Activated T-cell treated with anti-CD3 and anti-CD28 coated beads, Interleukin-2, amount 50 U/mL, for 72 hours (primary cell): ENCODE results near the gene KAT2A. TPM values are rescaled to one million over a fixed set of nuclear protein-coding genes. Genes with fewer than 3 reads are reported as not detected.
A peak's percentile ranks its signal among the peaks of the same experiment; 100 is the strongest.

Experiments
- ATAC-seq, 2 donors: fragments of 150-1000 bp; cut with Tn5 transposase; replicated peaks in 1 of 2; 2 replicates each; pipeline ENCODE4 v1.10.0; 2021; ENCODE audit warnings: moderate library complexity in 2 of 2, mild to moderate bottlenecking in 1 of 2
- DNase-seq, 2 donors: peaks; one replicate each; pipeline ENCODE4 v3.0.0; 2021 to 2022; ENCODE audit warnings: mixed read lengths in 1 of 2
- H3K27ac Mint-ChIP-seq: one replicate; pipeline ENCODE4 v1.8.0; 2022; ENCODE audit warnings: mild to moderate bottlenecking, moderate library complexity, mixed read lengths
- H3K27me3 Mint-ChIP-seq: one replicate; pipeline ENCODE4 v1.8.0; 2022; ENCODE audit warnings: low read depth, mixed read lengths
- H3K36me3 Mint-ChIP-seq, 2 donors: one replicate each; pipeline ENCODE4 v1.8.0; 2022; ENCODE audit warnings: mixed read lengths in 2 of 2, mild to moderate bottlenecking in 1 of 2; ENCODE audit not compliant: insufficient read depth in 2 of 2
- H3K4me1 Mint-ChIP-seq: one replicate; pipeline ENCODE4 v1.8.0; 2022; ENCODE audit warnings: low read depth, mixed read lengths
- H3K4me3 Mint-ChIP-seq, 2 donors: one replicate each; pipeline ENCODE4 v1.8.0; 2022; ENCODE audit warnings: mild to moderate bottlenecking in 2 of 2, mixed read lengths in 2 of 2, moderate library complexity in 2 of 2
- H3K9me3 Mint-ChIP-seq, 2 donors: one replicate each; pipeline ENCODE4 v1.8.0; 2022; ENCODE audit warnings: mixed read lengths in 2 of 2
- total RNA-seq, 2 donors: library from RNA; stranded (reverse); gene quantifications; one replicate each; pipeline ENCODE4 v1.2.3, GENCODE V29; 2022

Gene KAT2A
- total RNA-seq, 2 donors from 2014 or later = 33.3 to 41.4 TPM

DNA sequence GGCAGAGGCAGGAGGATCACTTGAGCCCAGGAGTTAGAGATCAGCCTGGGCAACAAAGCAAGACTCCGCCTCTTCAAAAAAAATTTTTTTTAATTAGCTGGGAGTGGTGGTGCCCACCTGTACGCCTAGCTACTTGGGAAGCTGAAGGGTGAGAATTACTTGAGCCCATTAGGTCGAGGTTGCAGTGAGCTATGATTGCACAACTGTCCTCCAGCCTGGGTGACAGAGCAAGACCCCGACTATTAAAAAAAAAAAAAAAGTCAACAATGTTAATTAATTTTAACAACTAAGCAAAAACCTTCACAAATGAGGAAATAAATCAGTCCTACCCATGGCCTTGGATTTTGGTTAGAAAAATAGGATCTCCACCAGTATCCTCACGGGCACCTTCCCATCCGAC, 14.0 kb downstream of the KAT2A start:
- peaks cover 22% of the 10 kb centered on the region for H3K4me1 Mint-ChIP-seq
- no peak overlapping the region for H3K27ac Mint-ChIP-seq
- ATAC-seq = no peak
- no peaks in the 10 kb centered on the region for H3K36me3 Mint-ChIP-seq
- peak overlapping the region in 1 of 2 donors; percentile 74 for H3K4me3 Mint-ChIP-seq
- no peaks in the 10 kb centered on the region for H3K9me3 Mint-ChIP-seq
- no peak for DNase-seq
- H3K27me3 Mint-ChIP-seq = no peaks in the 10 kb centered on the region

DNA sequence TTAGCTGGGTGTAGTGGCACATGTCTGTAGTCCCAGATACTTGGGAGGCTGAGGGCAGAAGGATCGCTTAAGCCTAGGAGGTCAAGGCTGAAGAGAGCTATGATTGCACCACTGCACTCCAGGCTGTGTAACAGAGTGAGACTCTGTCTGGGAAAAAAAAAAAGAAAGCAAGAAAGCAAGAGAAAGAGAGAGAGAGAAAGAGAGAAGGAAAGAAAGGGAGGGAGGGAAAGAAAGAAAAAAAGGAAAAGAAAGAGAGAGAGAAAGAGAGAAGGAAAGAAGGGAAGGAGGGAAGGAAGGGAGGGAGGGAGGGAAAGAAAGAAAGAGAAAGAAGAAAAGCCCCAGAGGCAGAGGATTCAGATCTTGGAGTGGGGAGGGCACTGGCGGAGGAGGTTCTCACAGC, 15.2 kb downstream of the KAT2A start:
- DNase-seq = no peak
- H3K27me3 Mint-ChIP-seq = no peaks in the 10 kb centered on the region
- peaks cover 16% of the 10 kb centered on the region for H3K4me1 Mint-ChIP-seq
- H3K36me3 Mint-ChIP-seq = no peaks in the 10 kb centered on the region
- H3K9me3 Mint-ChIP-seq = no peaks in the 10 kb centered on the region
- ATAC-seq = no peak
- no peak overlapping the region for H3K27ac Mint-ChIP-seq
- H3K4me3 Mint-ChIP-seq = peak overlapping the region in 1 of 2 donors; percentile 20

DNA sequence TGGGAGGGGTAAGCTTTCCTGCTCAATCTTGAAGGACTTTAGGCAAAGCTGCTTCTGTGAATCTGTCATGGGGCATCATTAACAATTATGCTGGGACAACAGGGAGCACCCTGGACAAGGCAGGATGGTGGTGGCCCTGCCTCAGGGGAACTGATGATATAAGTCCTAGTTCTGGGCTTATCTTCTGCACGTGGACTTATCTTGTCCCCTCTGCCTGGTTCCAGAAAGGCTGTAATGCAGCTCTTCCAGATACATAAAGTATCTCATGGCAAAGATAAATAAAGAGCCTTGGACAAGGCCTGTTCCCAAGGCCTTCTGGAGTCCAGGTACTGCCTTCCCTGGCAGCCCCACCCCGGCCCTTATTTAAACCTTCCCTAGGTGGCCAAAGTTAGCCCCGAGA, 16.9 kb downstream of the KAT2A start:
- no peak for DNase-seq
- H3K27me3 Mint-ChIP-seq = no peaks in the 10 kb centered on the region
- H3K27ac Mint-ChIP-seq = no peak overlapping the region
- ATAC-seq = no peak
- H3K4me3 Mint-ChIP-seq = no peak overlapping the region
- peaks cover 9% of the 10 kb centered on the region for H3K4me1 Mint-ChIP-seq
- H3K9me3 Mint-ChIP-seq = no peaks in the 10 kb centered on the region
- no peaks in the 10 kb centered on the region for H3K36me3 Mint-ChIP-seq

DNA sequence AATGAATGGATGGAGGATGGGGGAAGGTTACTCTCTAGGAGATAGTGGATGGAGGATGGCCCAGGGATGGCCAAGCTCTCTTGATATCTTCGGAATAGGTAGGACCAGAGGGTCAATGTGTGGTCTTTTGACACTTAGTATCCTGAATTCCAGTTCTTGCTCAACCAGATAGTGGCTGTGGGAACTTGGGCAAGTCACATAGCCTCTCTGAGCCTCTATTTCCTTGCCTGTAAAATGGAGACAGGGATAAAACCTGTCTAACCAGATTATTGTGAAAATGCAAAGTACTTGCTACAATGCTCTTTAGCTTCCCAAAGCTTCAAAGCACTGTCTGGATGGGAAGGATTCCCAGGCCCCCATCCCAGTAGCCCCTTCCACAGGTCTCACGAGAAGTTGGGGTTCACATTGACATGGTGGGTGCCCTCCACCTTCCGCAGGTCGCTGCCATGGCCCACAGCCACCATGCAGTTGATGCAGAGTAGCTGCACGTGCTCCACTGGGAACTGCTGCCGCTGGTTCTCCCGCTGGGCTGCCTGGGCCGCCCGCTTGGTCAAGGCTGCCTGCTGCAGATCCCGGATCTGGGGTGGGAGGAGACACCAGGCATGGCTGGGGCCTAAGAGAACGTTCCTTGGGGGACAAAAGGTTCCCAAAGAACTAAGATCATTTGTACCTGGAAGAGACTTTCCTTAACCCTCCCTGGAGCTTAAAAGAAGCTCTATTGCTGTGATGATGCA, 17.8 kb downstream of the KAT2A start:
- Mint-ChIP-seq H3K4me3 (no peak overlapping the region), H3K4me1 (peaks cover 9% of the 10 kb centered on the region), H3K27me3 (no peaks in the 10 kb centered on the region), H3K36me3 (no peaks in the 10 kb centered on the region), H3K9me3 (no peaks in the 10 kb centered on the region), H3K27ac (no peak overlapping the region)
- DNase-seq = no peak
- ATAC-seq = no peak

DNA sequence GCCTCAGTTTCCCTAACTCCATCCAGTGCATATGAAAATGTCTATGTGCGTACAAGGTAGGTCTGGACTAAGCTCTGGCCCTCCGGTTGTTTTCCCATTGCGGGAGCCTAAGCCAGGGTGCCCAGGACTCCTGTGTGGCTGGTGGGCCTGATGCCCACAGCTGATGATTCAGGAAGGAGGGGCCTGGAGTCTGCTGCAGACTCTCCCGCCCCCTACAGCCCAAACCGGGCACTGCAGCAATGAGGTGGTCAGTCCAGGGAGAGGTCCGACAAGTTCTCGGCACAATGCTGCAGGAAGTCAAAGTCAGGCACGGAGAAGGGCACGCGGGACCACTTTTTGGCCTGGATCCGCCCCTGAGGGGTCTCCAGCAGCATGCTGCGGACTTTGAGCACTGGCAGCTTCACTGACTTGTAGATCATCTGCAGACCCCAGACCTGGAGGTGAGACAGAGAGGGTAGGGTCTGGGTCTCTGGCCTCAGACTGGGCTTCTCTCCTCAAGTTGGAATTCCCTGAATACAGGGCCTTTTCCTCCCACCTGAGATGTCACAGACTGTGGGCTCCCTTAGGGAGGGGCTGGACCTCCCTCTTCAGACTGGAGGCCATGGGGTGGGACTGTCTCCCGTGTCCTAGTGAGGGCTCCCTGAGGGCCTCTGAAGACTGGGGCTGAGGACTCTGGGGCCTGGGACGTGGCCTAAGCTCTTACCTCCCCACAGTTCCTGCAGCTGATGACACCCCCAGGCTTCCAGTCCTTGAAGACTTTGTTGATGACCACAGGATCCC, 19.5 kb downstream of the KAT2A start:
- Mint-ChIP-seq H3K27me3 (peaks cover 15% of the 10 kb centered on the region), H3K4me1 (peaks cover 10% of the 10 kb centered on the region), H3K36me3 (no peaks in the 10 kb centered on the region), H3K9me3 (no peaks in the 10 kb centered on the region), H3K4me3 (no peak overlapping the region), H3K27ac (no peak overlapping the region)
- ATAC-seq = peak; percentile 79 to 82
- DNase-seq = peak; percentile 82 to 88

DNA sequence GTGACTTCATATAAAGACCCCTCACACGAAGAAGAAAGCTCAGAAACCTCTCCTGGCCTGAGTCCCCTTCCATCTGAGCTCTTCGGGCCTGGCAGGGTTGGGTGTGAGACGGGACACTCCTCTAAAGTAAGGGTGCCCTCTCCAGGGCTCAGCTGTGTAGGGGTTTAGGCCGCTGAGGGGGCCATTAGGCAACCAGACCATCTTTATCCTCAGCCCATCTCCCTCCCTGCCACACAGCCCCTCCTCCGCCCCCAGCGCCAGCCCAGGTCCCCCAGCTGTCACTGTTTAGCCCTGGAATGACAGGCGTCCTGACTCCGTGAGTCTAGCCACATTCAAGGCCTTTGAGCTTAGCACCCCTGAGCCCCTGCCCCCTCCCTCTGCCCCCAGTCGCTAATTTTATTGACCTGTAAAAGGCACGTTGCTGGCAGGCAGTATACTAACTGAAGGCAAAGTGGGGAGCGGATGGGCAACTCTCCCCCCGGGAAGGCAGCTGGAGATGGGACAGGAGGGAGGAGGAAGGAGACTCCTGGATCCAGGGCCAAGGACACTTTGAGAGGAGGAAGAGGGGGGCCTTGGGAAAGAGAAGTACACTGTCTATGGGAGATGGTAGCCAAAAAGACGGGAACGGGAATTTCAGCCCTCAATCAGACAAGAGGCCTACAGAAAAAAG, 22.3 kb downstream of the KAT2A start:
- Mint-ChIP-seq H3K27me3 (peaks cover 22% of the 10 kb centered on the region), H3K9me3 (no peaks in the 10 kb centered on the region), H3K4me1 (peaks cover 10% of the 10 kb centered on the region), H3K36me3 (no peaks in the 10 kb centered on the region), H3K4me3 (no peak overlapping the region), H3K27ac (no peak overlapping the region)
- DNase-seq (no peak), ATAC-seq (peak; percentile 10 to 18)

DNA sequence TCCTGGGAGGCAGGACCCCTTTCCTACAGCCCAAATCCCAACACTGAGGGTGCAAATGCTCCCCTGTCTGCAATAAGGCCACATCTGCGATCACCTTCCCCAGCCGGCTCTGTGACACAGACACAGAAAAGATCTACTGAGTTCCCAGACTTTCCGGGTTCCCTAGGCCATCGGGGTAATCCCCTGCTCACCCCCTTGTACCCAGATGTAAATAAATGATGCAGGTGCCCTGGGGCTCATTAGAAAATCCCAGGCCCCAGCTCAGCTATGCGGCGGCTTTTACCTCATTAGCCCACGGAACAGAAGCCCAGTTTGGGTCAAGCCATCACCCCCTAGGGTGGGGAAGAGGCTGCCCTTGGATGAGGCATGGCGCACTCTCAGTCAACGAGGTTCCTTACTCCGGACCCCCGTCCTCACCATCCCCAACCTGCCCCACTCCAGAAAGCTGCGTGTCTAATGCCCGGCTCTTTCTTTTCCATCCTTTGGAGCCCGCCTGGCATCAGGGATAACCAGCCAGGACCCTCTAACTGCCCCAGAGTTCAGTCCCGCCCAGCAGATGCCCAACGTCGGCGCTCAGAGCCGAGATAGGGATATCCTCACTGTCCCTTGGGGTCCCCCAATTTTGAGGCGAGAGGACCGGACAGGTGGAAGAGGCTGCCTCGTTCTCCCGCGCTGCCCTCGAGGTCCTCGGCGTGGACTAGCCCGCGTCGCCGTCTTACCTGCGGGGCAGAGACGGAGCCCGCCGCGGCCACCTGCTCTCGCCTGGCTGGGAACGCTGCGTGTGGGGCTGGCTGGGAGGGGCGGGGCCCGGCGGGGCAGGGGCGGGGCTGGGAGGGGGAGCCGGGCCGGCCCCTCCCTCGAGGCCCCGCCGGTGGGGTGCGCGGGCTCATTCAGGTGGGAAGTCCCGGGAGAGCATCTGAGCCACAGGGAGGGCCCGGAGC, 23.2 kb downstream of the KAT2A start, which contains the start of gene ZNF385C:
Gene ZNF385C (minus strand): TSS at position 783 of the 941 bp plus-strand sequence. CDS start 35,417 bp downstream, outside the sequence.
- no peaks in the 10 kb centered on the region for H3K36me3 Mint-ChIP-seq
- H3K27me3 Mint-ChIP-seq = peaks cover 22% of the 10 kb centered on the region
- no peak within 1 kb of the TSS for H3K27ac Mint-ChIP-seq
- H3K4me1 Mint-ChIP-seq = peaks cover 10% of the 10 kb centered on the region
- peak within 1 kb of the TSS; percentile 61 to 63 for H3K4me3 Mint-ChIP-seq
- DNase-seq (peak in 1 of 2 donors; percentile 45), ATAC-seq (peak; percentile 72 to 73)
- no peaks in the 10 kb centered on the region for H3K9me3 Mint-ChIP-seq

DNA sequence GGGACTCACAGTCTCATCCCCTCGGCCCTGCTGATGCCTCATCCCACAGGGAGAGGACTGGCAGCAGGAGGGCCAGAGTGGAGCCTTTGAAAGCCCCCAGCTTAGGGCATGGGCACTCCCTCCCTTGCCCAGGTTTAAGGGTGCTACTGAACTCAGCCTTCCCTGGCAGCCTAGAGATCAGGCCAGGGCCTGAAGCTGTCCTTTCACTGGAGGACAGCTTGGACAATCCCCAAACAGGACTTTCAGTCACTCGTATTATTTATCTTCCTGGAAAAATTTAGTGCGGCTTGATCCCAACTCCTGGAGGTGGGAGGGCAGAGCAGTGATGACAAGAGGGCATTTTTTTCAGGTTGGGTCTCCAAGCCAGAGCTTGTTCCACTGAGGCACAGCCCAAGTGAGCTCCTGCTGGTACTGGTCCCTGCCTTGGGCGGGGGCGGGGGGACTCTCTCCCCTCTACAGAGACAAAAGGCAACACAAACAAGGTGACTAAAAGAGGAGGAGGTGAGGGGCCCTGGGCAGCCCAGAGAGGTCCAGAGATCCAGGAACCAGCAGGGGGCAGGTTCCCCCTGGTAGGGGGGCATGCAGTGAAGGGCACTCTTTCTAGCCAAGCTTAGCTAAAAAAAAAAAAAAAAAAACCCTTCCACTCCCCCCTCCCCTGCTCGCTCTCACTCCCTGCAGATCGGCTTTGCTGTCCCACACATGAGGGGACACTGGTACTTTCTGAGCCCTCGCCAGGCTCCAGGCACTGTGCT, 24.6 kb downstream of the KAT2A start:
- H3K4me1 Mint-ChIP-seq = peaks cover 10% of the 10 kb centered on the region
- no peak for DNase-seq
- no peak overlapping the region for H3K4me3 Mint-ChIP-seq
- ATAC-seq = no peak
- H3K9me3 Mint-ChIP-seq = no peaks in the 10 kb centered on the region
- peaks cover 22% of the 10 kb centered on the region for H3K27me3 Mint-ChIP-seq
- H3K27ac Mint-ChIP-seq = no peak overlapping the region
- no peaks in the 10 kb centered on the region for H3K36me3 Mint-ChIP-seq

DNA sequence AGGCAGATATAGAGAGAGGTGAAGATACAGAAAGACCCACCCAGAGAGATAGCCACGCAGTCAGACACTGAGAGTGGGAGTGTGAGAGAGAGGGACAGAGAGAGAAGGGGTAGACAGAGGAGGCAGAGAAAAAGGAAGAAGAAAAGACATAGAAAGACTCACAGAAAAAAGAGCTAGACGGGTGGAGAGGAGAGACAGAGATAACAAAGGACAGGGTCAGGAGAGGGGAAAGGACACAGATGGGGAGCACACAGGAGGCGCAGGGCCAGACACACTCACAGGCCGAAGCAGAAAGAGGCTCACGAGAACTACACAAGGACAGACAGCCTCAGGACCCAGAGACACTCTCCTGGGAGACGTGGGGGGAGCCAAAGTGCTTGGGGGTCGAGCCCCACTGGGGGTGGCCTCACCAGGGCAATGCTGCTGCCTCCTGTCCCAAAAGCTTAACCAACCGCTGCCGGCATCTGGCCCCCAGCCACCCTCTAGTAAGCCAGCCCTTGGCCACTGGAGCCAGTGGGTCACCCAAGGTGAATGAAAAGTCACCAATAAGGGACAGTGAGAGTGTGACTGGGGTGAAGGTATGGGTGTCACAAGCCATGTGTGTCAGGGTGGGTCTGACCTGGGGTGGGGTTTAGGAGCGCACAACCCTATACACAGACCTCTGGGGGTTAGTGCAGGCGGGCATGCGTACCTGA, 26.6 kb downstream of the KAT2A start:
- Mint-ChIP-seq H3K36me3 (no peaks in the 10 kb centered on the region), H3K4me1 (peaks cover 10% of the 10 kb centered on the region), H3K4me3 (no peak overlapping the region), H3K9me3 (no peaks in the 10 kb centered on the region), H3K27me3 (peaks cover 24% of the 10 kb centered on the region), H3K27ac (no peak overlapping the region)
- no peak for ATAC-seq
- DNase-seq = no peak

DNA sequence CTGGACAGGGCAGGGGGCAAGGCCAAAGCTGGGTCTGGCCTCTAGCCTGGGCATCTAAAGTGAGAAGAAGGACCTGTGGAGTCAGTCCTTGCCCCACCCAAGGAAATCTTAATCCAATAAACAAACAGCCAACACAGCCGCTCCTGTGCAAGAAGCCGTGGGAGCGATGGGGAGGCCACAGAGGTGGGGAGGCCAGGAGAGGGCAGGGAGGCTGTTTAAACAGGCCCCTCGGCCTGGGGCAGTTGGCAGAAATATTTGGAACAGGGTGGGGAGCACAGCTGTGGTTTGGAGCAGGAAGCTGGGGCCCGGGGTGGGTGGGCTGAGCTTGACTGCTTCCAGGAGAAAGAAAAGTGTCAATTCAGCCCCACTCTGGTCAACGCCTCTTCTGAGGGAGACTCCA, 28.2 kb downstream of the KAT2A start:
- peaks cover 26% of the 10 kb centered on the region for H3K27me3 Mint-ChIP-seq
- no peaks in the 10 kb centered on the region for H3K36me3 Mint-ChIP-seq
- no peak overlapping the region for H3K4me3 Mint-ChIP-seq
- DNase-seq (no peak), ATAC-seq (no peak)
- H3K9me3 Mint-ChIP-seq = no peaks in the 10 kb centered on the region
- H3K27ac Mint-ChIP-seq = no peak overlapping the region
- peaks cover 7% of the 10 kb centered on the region for H3K4me1 Mint-ChIP-seq

DNA sequence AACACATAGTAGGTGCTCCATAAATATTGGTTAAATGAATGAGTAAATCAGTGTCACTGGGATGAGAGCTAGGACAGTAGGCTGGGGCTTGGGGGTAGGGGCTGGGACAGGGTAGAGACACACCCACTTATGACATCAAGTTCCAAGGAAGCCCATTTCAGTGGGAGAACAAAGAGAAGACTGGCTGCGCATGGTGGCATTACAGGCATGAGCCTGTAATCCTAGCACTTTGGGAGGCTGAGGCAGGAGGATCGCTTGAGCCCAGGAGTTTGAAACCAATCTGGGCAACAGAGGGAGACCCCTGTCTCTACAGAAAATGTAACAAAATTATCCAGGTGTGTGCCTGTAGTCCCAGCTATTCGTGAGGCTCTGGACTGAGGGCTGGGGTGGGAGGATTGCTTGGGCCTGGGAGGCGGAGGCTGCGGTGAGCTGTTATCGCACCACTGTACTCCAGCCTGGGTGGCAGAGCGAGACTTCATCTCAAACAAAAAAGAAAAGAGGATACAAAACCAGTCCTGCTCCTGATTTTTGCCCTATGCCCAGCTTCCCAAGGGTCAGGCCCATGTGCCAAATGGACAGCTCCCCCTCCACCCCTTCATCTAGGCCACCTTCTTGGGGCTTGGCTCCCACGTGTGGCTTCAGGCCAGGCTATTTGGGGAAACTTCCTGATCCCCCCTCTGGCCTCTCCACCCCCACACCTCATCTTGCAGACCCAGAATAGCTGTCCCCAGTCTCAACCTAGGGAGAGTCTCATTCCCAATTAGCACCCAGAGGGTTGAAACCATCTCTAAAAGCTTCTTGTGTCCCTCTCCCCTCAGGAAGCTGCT, 30.0 kb downstream of the KAT2A start:
- H3K36me3 Mint-ChIP-seq = no peaks in the 10 kb centered on the region
- no peaks in the 10 kb centered on the region for H3K4me1 Mint-ChIP-seq
- no peaks in the 10 kb centered on the region for H3K9me3 Mint-ChIP-seq
- H3K27ac Mint-ChIP-seq = no peak overlapping the region
- no peak for DNase-seq
- peaks cover 8% of the 10 kb centered on the region for H3K27me3 Mint-ChIP-seq
- no peak for ATAC-seq
- H3K4me3 Mint-ChIP-seq = no peak overlapping the region
